Mesenchymal stem cell (in vitro differentiated cells and primary cell): ENCODE results near the gene OR2L8. TPM values are rescaled to one million over a fixed set of nuclear protein-coding genes. Genes with fewer than 3 reads are reported as not detected.

Experiments used
- DNase-seq: peaks from one replicate; pipeline ENCODE4 v3.0.0-alpha.2; 2013
- H2AFZ ChIP-seq: one replicate; pipeline ENCODE4 v1.6.1; 2013; ENCODE audit warnings: low read depth, mild to moderate bottlenecking, control low read depth, inconsistent platforms, low read length, moderate library complexity
- H2AK5ac ChIP-seq: 2 replicates; pipeline ENCODE4 v1.6.1; 2013; ENCODE audit warnings: low read length, moderate library complexity, mild to moderate bottlenecking, inconsistent platforms; ENCODE audit not compliant: severe bottlenecking
- H2BK120ac ChIP-seq: one replicate; pipeline ENCODE4 v1.6.1; 2013; ENCODE audit warnings: low read depth, mild to moderate bottlenecking, inconsistent platforms, low read length, moderate library complexity
- H2BK12ac ChIP-seq, 2 experiments: one replicate each; pipeline ENCODE4 v1.6.1; 2013; ENCODE audit warnings: inconsistent platforms in 2 of 2, low read length in 2 of 2, mild to moderate bottlenecking in 2 of 2, moderate library complexity in 2 of 2, control low read depth in 1 of 2
- H2BK15ac ChIP-seq: one replicate; pipeline ENCODE4 v1.6.1; 2013; ENCODE audit warnings: mild to moderate bottlenecking, low read depth, inconsistent platforms; ENCODE audit not compliant: poor library complexity, severe bottlenecking
- H2BK5ac ChIP-seq: 2 replicates; pipeline ENCODE4 v1.6.1; 2013; ENCODE audit warnings: low read depth, mild to moderate bottlenecking, low read length, control low read depth, inconsistent platforms; ENCODE audit not compliant: poor library complexity, severe bottlenecking
- H3K14ac ChIP-seq, 2 experiments: one replicate each; pipeline ENCODE4 v1.6.1; 2013; ENCODE audit warnings: inconsistent platforms in 2 of 2, low read length in 2 of 2, control low read depth in 1 of 2, mild to moderate bottlenecking in 1 of 2, moderate library complexity in 1 of 2
- H3K18ac ChIP-seq, 2 experiments: one replicate each; pipeline ENCODE4 v1.6.1; 2013; ENCODE audit warnings: inconsistent platforms in 2 of 2, low read length in 2 of 2, control low read depth in 1 of 2, low read depth in 1 of 2, mild to moderate bottlenecking in 1 of 2
- H3K23ac ChIP-seq, 2 experiments: one replicate each; pipeline ENCODE4 v1.6.1; 2013; ENCODE audit warnings: inconsistent platforms in 2 of 2, low read length in 2 of 2, mild to moderate bottlenecking in 2 of 2, moderate library complexity in 2 of 2, control low read depth in 1 of 2
- H3K27ac ChIP-seq: 2 replicates; pipeline ENCODE4 v1.5.1; 2013; ENCODE audit warnings: mild to moderate bottlenecking, moderate library complexity, low read length, control low read depth, inconsistent platforms; ENCODE audit not compliant: poor library complexity, severe bottlenecking
- H3K27me3 ChIP-seq, 2 experiments: 2 replicates each; pipeline versions ENCODE4 v1.6.1 to v1.7.0; 2013; ENCODE audit warnings: low read length in 2 of 2, mild to moderate bottlenecking in 2 of 2, moderate library complexity in 2 of 2, control low read depth in 1 of 2, inconsistent platforms in 1 of 2; ENCODE audit not compliant: control insufficient read depth in 1 of 2, insufficient read depth in 1 of 2
- H3K36me3 ChIP-seq, 2 experiments: 2 replicates each; pipeline versions ENCODE4 v1.6.1 to v1.7.0; 2013; ENCODE audit warnings: low read length in 2 of 2, control low read depth in 1 of 2, inconsistent platforms in 1 of 2, low read depth in 1 of 2, mild to moderate bottlenecking in 1 of 2; ENCODE audit not compliant: insufficient read depth in 2 of 2, control insufficient read depth in 1 of 2
- H3K4ac ChIP-seq, 2 experiments: one replicate each; pipeline ENCODE4 v1.6.1; 2013; ENCODE audit warnings: inconsistent platforms in 2 of 2, low read length in 2 of 2, mild to moderate bottlenecking in 2 of 2, moderate library complexity in 2 of 2, control low read depth in 1 of 2, low read depth in 1 of 2
- H3K4me1 ChIP-seq: 2 replicates; pipeline ENCODE4 v1.6.1; 2013; ENCODE audit warnings: low read depth, low read length, control low read depth; ENCODE audit not compliant: control insufficient read depth, insufficient read depth
- H3K4me2 ChIP-seq: 2 replicates; pipeline ENCODE4 v1.6.1; 2013; ENCODE audit warnings: low read length, mild to moderate bottlenecking, inconsistent platforms; ENCODE audit not compliant: poor library complexity, severe bottlenecking
- H3K4me3 ChIP-seq, 2 experiments: 2 replicates each; pipeline versions ENCODE4 v1.5.1 to v1.7.0; 2013; ENCODE audit warnings: low read length in 2 of 2, mild to moderate bottlenecking in 2 of 2, control low read depth in 1 of 2, low read depth in 1 of 2; ENCODE audit not compliant: insufficient read depth in 1 of 2
- H3K79me1 ChIP-seq: replicated peaks from 2 replicates; pipeline ENCODE4 v1.6.1; 2013; ENCODE audit warnings: mild to moderate bottlenecking, control low read depth, low read length, inconsistent platforms; ENCODE audit not compliant: poor library complexity, severe bottlenecking
- H3K9ac ChIP-seq: 2 replicates; pipeline ENCODE4 v1.7.0; 2013; ENCODE audit warnings: mild to moderate bottlenecking, low read length, moderate library complexity
- H3K9me3 ChIP-seq: 2 replicates; pipeline ENCODE4 v1.7.0; 2013; ENCODE audit warnings: mild to moderate bottlenecking, low read length; ENCODE audit not compliant: control insufficient read depth
- H4K8ac ChIP-seq: one replicate; pipeline ENCODE4 v1.6.1; 2013; ENCODE audit warnings: inconsistent platforms, mild to moderate bottlenecking, low read length, moderate library complexity
- H4K91ac ChIP-seq: one replicate; pipeline ENCODE4 v1.6.1; 2013; ENCODE audit warnings: mild to moderate bottlenecking, low read length, inconsistent platforms
- WGBS: methylation state at CpG from one replicate; pipeline ENCODE4 v1.1.7; 2013; ENCODE audit warnings: mixed read lengths; 5-methylcytosine and 5-hydroxymethylcytosine counted together
- small RNA-seq: library from polyadenylated mRNA; stranded (forward); fragments of <200 nt; extraction: miRNeasy Mini kit (QIAGEN cat#:217004); gene quantifications from one replicate; pipeline ENCODE3, GENCODE V24; 2013; ENCODE audit warnings: low read depth

The OR2L8 gene

DNA sequence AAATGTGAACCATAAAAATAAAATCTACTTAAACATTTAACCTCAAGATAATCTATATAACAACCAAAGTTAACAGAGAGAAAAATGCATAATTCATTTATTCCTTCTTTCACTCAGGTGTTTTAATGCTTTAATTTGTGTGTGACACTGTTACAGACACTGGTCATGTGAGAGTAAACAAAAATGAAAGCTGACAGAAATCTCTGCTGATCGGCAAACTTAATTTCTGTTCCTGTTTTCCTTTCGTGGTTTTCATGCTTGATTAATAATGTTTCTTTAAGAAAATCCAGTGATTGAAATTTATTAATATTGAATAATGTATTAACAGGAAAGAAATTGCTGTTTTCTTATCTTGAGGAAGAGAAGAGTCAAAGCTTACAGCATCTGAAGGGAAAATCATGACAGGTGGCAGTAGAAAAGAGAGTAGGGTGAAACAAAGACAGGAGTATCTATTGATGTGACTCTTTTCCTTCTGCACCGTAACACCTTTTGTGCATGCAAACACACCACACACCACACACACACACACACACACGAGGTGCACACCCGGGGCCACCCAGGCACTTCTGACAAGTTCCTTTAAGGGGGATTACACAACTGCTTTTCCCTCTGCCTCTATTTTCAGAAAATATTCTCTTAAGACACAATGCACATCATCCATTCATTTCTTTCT lies 18.0 kb downstream of the OR2L8 start:
- DNase-seq = no peak
- no peak overlapping the region for H2AFZ ChIP-seq
- no peaks in the 10 kb centered on the region for H3K79me1 ChIP-seq
- no peak overlapping the region for H3K18ac ChIP-seq
- H3K27ac ChIP-seq = no peak overlapping the region
- H3K14ac ChIP-seq = no peak overlapping the region
- peaks cover 14% of the 10 kb centered on the region for H3K9me3 ChIP-seq
- no peak overlapping the region for H3K4ac ChIP-seq
- H2BK5ac ChIP-seq = no peak overlapping the region
- no peak overlapping the region for H3K9ac ChIP-seq
- no peaks in the 10 kb centered on the region for H3K36me3 ChIP-seq
- WGBS = 61% methylated on average over 5 of the region's 5 CpGs
- H3K23ac ChIP-seq = no peak overlapping the region
- H2BK12ac ChIP-seq = no peak overlapping the region
- H2AK5ac ChIP-seq = no peak overlapping the region
- H3K4me2 ChIP-seq = no peak overlapping the region
- H3K4me1 ChIP-seq = no peaks in the 10 kb centered on the region
- H2BK15ac ChIP-seq = no peak overlapping the region
- H3K27me3 ChIP-seq = no peaks in the 10 kb centered on the region
- no peak overlapping the region for H2BK120ac ChIP-seq
- H4K91ac ChIP-seq = no peak overlapping the region
- H3K4me3 ChIP-seq = no peak overlapping the region
- no peak overlapping the region for H4K8ac ChIP-seq

DNA sequence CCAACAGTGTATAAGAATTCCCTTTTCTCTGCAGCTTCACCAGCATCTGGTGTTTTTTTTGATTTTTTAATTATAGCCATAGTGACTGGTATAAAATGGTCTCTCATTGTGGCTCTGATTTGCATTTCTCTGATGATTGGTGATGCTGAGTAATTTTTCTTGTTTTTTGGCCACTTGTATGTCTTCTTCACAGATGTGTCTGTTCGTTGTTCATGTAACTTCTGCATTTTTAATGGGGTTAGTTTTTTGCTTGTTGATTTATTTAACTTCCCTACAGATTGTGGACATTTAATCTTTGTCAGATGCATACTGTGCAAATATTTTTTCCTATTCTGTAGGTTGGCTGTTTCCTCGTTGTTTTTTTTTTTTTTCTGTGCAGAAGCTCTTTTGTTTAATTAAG lies 44.3 kb downstream of the OR2L8 start:
- H2BK12ac ChIP-seq = no peak overlapping the region
- 46% methylated on average over 2 of the region's 2 CpGs for WGBS
- no peak overlapping the region for H2BK120ac ChIP-seq
- no peak overlapping the region for H3K23ac ChIP-seq
- no peaks in the 10 kb centered on the region for H3K27me3 ChIP-seq
- H3K4ac ChIP-seq = no peak overlapping the region
- no peak overlapping the region for H2BK5ac ChIP-seq
- H3K9ac ChIP-seq = no peak overlapping the region
- no peak overlapping the region for H4K91ac ChIP-seq
- H3K9me3 ChIP-seq = peaks cover 44% of the 10 kb centered on the region
- H3K4me3 ChIP-seq = no peak overlapping the region
- H4K8ac ChIP-seq = no peak overlapping the region
- no peaks in the 10 kb centered on the region for H3K79me1 ChIP-seq
- no peak overlapping the region for H2AFZ ChIP-seq
- DNase-seq = no peak
- no peak overlapping the region for H2BK15ac ChIP-seq
- no peak overlapping the region for H3K18ac ChIP-seq
- no peak overlapping the region for H3K14ac ChIP-seq
- H3K27ac ChIP-seq = no peak overlapping the region
- no peaks in the 10 kb centered on the region for H3K36me3 ChIP-seq
- no peak overlapping the region for H2AK5ac ChIP-seq
- H3K4me1 ChIP-seq = no peaks in the 10 kb centered on the region
- no peak overlapping the region for H3K4me2 ChIP-seq

DNA sequence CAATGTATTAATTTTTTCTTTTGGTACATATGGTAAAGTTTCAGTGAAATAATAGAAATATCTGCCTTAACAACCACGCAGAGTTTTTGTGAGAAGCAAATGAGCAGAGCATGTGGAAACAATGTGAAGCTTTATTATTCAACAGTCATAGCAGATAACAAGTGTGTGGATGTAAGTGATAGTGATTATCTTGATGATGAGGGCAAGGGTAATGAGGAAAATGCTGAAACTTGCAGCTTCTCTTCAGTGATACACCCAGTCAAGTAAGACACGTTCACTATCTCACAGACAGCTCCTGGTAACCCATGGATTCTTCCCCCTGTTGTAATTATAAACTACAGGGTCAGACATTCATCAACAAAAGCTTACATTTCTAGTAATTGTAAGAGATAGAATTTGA lies 50.2 kb downstream of the OR2L8 start:
- Histone ChIP-seq H3K36me3 (no peaks in the 10 kb centered on the region), H2AK5ac (no peak overlapping the region), H3K4me2 (no peak overlapping the region), H3K18ac (no peak overlapping the region), H4K8ac (no peak overlapping the region), H3K23ac (no peak overlapping the region), H3K4me3 (no peak overlapping the region), H2BK12ac (no peak overlapping the region), H3K9me3 (peaks cover 35% of the 10 kb centered on the region), H3K9ac (no peak overlapping the region), H3K4ac (no peak overlapping the region), H3K14ac (no peak overlapping the region), H2BK15ac (no peak overlapping the region), H2AFZ (no peak overlapping the region), H4K91ac (no peak overlapping the region), H3K4me1 (no peaks in the 10 kb centered on the region), H2BK120ac (no peak overlapping the region), H3K27me3 (no peaks in the 10 kb centered on the region), H3K79me1 (no peaks in the 10 kb centered on the region), H2BK5ac (no peak overlapping the region), H3K27ac (no peak overlapping the region)
- no peak for DNase-seq
- 44% methylated on average over 1 of the region's 2 CpGs for WGBS

Small RNA genes within 50 kb of the gene (small RNA-seq; reads per million reads assigned to genes)
- not detected for gene RF00019
